ENCODE measurements around the gene GJD3. TPM values are rescaled to one million over a fixed set of nuclear protein-coding genes. Genes with fewer than 3 reads are reported as not detected.
"Not testable (repeated sequence)": the region's sequence is repeated elsewhere in the genome, so short reads cannot be mapped to it uniquely, and the experiment has no call there.

The GJD3 gene
- total RNA-seq, 6 donors from 2014 or later = 1.7 to 8.4 (median 4.5) TPM; not detected in 2

- TF ChIP-seq POLR2AphosphoS5 (IDR thresholded peaks at IDR 0.05) = no peak
- no peak for TF ChIP-seq CTCF (IDR thresholded peaks at IDR 0.05)
- no peak for TF ChIP-seq POLR2A (IDR thresholded peaks at IDR 0.05)
- no peak for TF ChIP-seq EP300 (IDR thresholded peaks at IDR 0.05)
- Histone ChIP-seq H3K9me3 (no peaks in the 10 kb centered on the region), H3K27me3 (no peaks in the 10 kb centered on the region), H3K27ac (no peak overlapping the region), H3K36me3 (no peaks in the 10 kb centered on the region), H3K4me3 (no peak overlapping the region), H3K4me1 (no peaks in the 10 kb centered on the region)
- DNase-seq (no peak), ATAC-seq (ENCODE audit: low FRiP score in 2 of 2) (no peak)
- 86 to 89% methylated on average over 4 of the region's 4 CpGs for WGBS, 2 donors
Measured at GRCh38 chr17:40382251-40382650, 17.7 kb upstream of the GJD3 start.

GRCh38 chr17:40378966-40379365, 14.4 kb upstream of the GJD3 start:
- Histone ChIP-seq H3K27ac (no peak overlapping the region), H3K9me3 (no peaks in the 10 kb centered on the region), H3K4me3 (no peak overlapping the region), H3K36me3 (no peaks in the 10 kb centered on the region), H3K27me3 (no peaks in the 10 kb centered on the region), H3K4me1 (no peaks in the 10 kb centered on the region)
- WGBS, 2 donors = 90 to 96% methylated on average over 7 of the region's 7 CpGs
- DNase-seq (no peak), ATAC-seq (ENCODE audit: low FRiP score in 2 of 2) (no peak)
- no peak for TF ChIP-seq POLR2AphosphoS5 (IDR thresholded peaks at IDR 0.05)
- no peak for TF ChIP-seq EP300 (IDR thresholded peaks at IDR 0.05)
- TF ChIP-seq POLR2A (IDR thresholded peaks at IDR 0.05) = no peak
- no peak for TF ChIP-seq CTCF (IDR thresholded peaks at IDR 0.05)

GRCh38 chr17:40377832-40378231, 13.3 kb upstream of the GJD3 start:
- no peak overlapping the region for H3K4me3 ChIP-seq
- no peak for ATAC-seq (ENCODE audit: low FRiP score in 2 of 2)
- WGBS, 2 donors = 88 to 93% methylated on average over 13 of the region's 13 CpGs
- no peak for DNase-seq
- no peaks in the 10 kb centered on the region for H3K9me3 ChIP-seq
- H3K36me3 ChIP-seq = no peaks in the 10 kb centered on the region
- TF ChIP-seq POLR2A (IDR thresholded peaks at IDR 0.05) = no peak
- no peak for TF ChIP-seq POLR2AphosphoS5 (IDR thresholded peaks at IDR 0.05)
- TF ChIP-seq CTCF (IDR thresholded peaks at IDR 0.05) = no peak
- TF ChIP-seq EP300 (IDR thresholded peaks at IDR 0.05) = no peak
- no peak overlapping the region for H3K27ac ChIP-seq
- H3K27me3 ChIP-seq = no peaks in the 10 kb centered on the region
- no peaks in the 10 kb centered on the region for H3K4me1 ChIP-seq

GRCh38 chr17:40376541-40376940, 12.0 kb upstream of the GJD3 start:
- WGBS, 2 donors = 79 to 85% methylated on average over 6 of the region's 6 CpGs
- ATAC-seq (ENCODE audit: low FRiP score in 2 of 2); H3K27me3 ChIP-seq; H3K4me3 ChIP-seq; H3K36me3 ChIP-seq; H3K4me1 ChIP-seq; DNase-seq; H3K27ac ChIP-seq; H3K9me3 ChIP-seq: not testable (repeated sequence)

- H3K4me3 ChIP-seq; H3K27ac ChIP-seq; H3K27me3 ChIP-seq; ATAC-seq (ENCODE audit: low FRiP score in 2 of 2); H3K36me3 ChIP-seq; H3K9me3 ChIP-seq; H3K4me1 ChIP-seq: not testable (repeated sequence)
- peak in 1 of 2 donors; percentile 72 for DNase-seq
- 85 to 95% methylated on average over 6 to 11 of the region's 21 CpGs for WGBS, 2 donors
Measured at GRCh38 chr17:40375786-40376185, 11.2 kb upstream of the GJD3 start.

- ATAC-seq (ENCODE audit: low FRiP score in 2 of 2) (no peak), DNase-seq (no peak)
- Histone ChIP-seq H3K4me1 (no peaks in the 10 kb centered on the region), H3K36me3 (no peaks in the 10 kb centered on the region), H3K4me3 (no peak overlapping the region), H3K27ac (no peak overlapping the region), H3K9me3 (no peaks in the 10 kb centered on the region), H3K27me3 (no peaks in the 10 kb centered on the region)
- WGBS, 2 donors = 87 to 92% methylated on average over 14 of the region's 14 CpGs
- TF ChIP-seq CTCF (IDR thresholded peaks at IDR 0.05) (no peak), POLR2A (IDR thresholded peaks at IDR 0.05) (no peak), EP300 (IDR thresholded peaks at IDR 0.05) (no peak), POLR2AphosphoS5 (IDR thresholded peaks at IDR 0.05) (no peak)
Measured at GRCh38 chr17:40374821-40375498, 10.4 kb upstream of the GJD3 start.
